ENCODE measurements around the gene KLHL22. TPM values are rescaled to one million over a fixed set of nuclear protein-coding genes. Genes with fewer than 3 reads are reported as not detected.

The KLHL22 gene
- total and polyA plus RNA-seq, 2 of the 13 experiments (the other 11 are each of a cell fraction or from before 2014, with no cell fraction given) = 10.9 to 14.8 TPM

DNA sequence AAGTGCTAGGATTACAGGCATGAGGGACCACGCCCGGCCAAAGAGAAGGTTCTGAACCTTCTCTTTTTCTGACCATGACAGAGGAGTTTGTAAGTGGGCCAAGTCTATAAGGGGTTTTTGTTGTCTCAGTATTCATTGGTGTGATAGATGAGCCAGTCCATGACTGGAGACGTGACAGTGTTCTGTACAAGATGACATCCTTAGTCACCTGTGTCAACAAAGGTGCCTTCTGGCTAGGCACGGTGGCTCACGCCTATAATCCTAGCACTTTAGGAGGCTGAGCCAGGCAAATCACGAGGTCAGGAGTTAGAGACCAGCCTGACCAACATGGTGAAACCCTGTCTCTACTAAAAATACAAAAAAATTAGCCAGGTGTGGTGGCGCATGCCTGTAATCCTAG is 4.2 kb upstream of the KLHL22 start:
- ChIA-PET CTCF (ENCODE audit: low intra/inter-chr PET ratio, low total read pairs) (no interaction called here), POLR2A (no interaction called here)
- intact Hi-C loops (cut with micrococcal nuclease; ENCODE audit: unreplicated experiment) = loop anchor here (10.0 kb wide), 1 partner anchor 75 kb away; no protein-coding TSS in a partner anchor
- FAIRE-seq (no peak), DNase-seq (ENCODE audit: low spot score) (no peak), ATAC-seq (no peak)
- no peaks in the 10 kb centered on the region; a peak in 1 of 5 replicates for H3K27me3 ChIP-seq (ENCODE audit: control insufficient read depth in 1 of 2, insufficient read depth in 2 of 2, low read length in 2 of 2)
- H3K9ac ChIP-seq (ENCODE audit: insufficient read depth, low read depth, low read length) = no peak overlapping the region
- no peaks in the 10 kb centered on the region for H3K9me3 ChIP-seq (ENCODE audit: low read length)
- no peaks in the 10 kb centered on the region for H4K20me1 ChIP-seq (ENCODE audit: insufficient read depth, low read length)
- WGBS (ENCODE audit: low lambda C conversion rate) = 80% methylated on average over 7 of the region's 7 CpGs
- no peak overlapping the region for H3K4me2 ChIP-seq (ENCODE audit: low read depth, low read length)
- no peak overlapping the region for H3K4me3 ChIP-seq (replicated peaks in 1 of 3; ENCODE audit: insufficient read depth in 1 of 3, low read depth in 2 of 3, low read length in 3 of 3)
- peaks cover 19% of the 10 kb centered on the region for H3K4me1 ChIP-seq (ENCODE audit: insufficient read depth, low read length)
- H3K36me3 ChIP-seq (replicated peaks in 1 of 2; ENCODE audit: control insufficient read depth in 1 of 2, insufficient read depth in 2 of 2, low read length in 2 of 2) = no peaks in the 10 kb centered on the region; a peak in 1 of 5 replicates
- H2AFZ ChIP-seq (ENCODE audit: low read length) = no peak overlapping the region
- BruUV-seq (replicated peaks) = no TSS peak
- in situ Hi-C loops (cut with HindIII; ENCODE audit: extremely low pct_ligation_motif_present, low pct_unique_long_range_greater_than_20kb) = no loop called here
- no peak overlapping the region for H3K27ac ChIP-seq (ENCODE audit: extremely low read length, insufficient read depth, low read length)
- TF ChIP-seq ZNF350 (CRISPR knock-in tag; IDR thresholded peaks at IDR 0.05; ENCODE audit: borderline replicate concordance, low read depth) (no peak), PLRG1 (conservative IDR thresholded peaks at IDR 0.05) (no peak), ZNF773 (CRISPR knock-in tag; IDR thresholded peaks at IDR 0.05; ENCODE audit: borderline replicate concordance) (no peak), ZNF574 (CRISPR knock-in tag; IDR thresholded peaks at IDR 0.05) (no peak), ZSCAN20 (CRISPR knock-in tag; IDR thresholded peaks at IDR 0.05; ENCODE audit: borderline replicate concordance) (no peak)
- TF ChIP-seq, protein P1, sequence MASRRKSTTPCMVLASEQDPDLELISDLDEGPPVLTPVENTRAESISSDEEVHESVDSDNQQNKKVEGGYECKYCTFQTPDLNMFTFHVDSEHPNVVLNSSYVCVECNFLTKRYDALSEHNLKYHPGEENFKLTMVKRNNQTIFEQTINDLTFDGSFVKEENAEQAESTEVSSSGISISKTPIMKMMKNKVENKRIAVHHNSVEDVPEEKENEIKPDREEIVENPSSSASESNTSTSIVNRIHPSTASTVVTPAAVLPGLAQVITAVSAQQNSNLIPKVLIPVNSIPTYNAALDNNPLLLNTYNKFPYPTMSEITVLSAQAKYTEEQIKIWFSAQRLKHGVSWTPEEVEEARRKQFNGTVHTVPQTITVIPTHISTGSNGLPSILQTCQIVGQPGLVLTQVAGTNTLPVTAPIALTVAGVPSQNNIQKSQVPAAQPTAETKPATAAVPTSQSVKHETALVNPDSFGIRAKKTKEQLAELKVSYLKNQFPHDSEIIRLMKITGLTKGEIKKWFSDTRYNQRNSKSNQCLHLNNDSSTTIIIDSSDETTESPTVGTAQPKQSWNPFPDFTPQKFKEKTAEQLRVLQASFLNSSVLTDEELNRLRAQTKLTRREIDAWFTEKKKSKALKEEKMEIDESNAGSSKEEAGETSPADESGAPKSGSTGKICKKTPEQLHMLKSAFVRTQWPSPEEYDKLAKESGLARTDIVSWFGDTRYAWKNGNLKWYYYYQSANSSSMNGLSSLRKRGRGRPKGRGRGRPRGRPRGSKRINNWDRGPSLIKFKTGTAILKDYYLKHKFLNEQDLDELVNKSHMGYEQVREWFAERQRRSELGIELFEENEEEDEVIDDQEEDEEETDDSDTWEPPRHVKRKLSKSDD (CRISPR knock-in tag; IDR thresholded peaks at IDR 0.05; ENCODE audit: low read depth) = no peak
- TF ChIP-seq, protein P2, sequence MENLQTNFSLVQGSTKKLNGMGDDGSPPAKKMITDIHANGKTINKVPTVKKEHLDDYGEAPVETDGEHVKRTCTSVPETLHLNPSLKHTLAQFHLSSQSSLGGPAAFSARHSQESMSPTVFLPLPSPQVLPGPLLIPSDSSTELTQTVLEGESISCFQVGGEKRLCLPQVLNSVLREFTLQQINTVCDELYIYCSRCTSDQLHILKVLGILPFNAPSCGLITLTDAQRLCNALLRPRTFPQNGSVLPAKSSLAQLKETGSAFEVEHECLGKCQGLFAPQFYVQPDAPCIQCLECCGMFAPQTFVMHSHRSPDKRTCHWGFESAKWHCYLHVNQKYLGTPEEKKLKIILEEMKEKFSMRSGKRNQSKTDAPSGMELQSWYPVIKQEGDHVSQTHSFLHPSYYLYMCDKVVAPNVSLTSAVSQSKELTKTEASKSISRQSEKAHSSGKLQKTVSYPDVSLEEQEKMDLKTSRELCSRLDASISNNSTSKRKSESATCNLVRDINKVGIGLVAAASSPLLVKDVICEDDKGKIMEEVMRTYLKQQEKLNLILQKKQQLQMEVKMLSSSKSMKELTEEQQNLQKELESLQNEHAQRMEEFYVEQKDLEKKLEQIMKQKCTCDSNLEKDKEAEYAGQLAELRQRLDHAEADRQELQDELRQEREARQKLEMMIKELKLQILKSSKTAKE (CRISPR knock-in tag; IDR thresholded peaks at IDR 0.05; ENCODE audit: borderline replicate concordance) = no peak
- peaks cover 8% of the 10 kb centered on the region for H3K79me2 ChIP-seq (ENCODE audit: insufficient read depth, low read length)

Data from HepG2 (cell line).